Tibial nerve (tissue), 4 donors: Measurements from ENCODE around the gene SURF4. TPM values are rescaled to one million over a fixed set of nuclear protein-coding genes. Genes with fewer than 3 reads are reported as not detected.
A peak's percentile ranks its signal among the peaks of the same experiment; 100 is the strongest.

Source experiments
- DNase-seq, 2 donors: peaks; one replicate each; pipeline ENCODE4 v3.0.0-alpha.2; 2019; ENCODE audit warnings: low spot score in 2 of 2
- H3K27ac ChIP-seq, 4 donors: fragments of 200-600 bp; sonication (generic) in 3 of 4; one replicate each; pipeline ENCODE4 v1.5.1; 2017 to 2019; ENCODE audit warnings: mild to moderate bottlenecking in 1 of 4
- H3K27me3 ChIP-seq, 2 donors: fragments of 200-600 bp; sonication (generic) in 1 of 2; one replicate each; pipeline versions ENCODE4 v1.5.1 to v1.6.0; 2017 to 2019
- H3K36me3 ChIP-seq, 3 donors: fragments of 200-600 bp; sonication (generic); one replicate each; pipeline ENCODE4 v1.5.1; 2018 to 2019
- H3K4me1 ChIP-seq, 4 donors: fragments of 200-600 bp; sonication (generic) in 3 of 4; one replicate each; pipeline ENCODE4 v1.5.1; 2017 to 2019
- H3K4me3 ChIP-seq, 4 donors: fragments of 200-600 bp; sonication (generic) in 3 of 4; one replicate each; pipeline ENCODE4 v1.5.1; 2017 to 2019; ENCODE audit warnings: mild to moderate bottlenecking in 1 of 4, moderate library complexity in 1 of 4
- H3K9me3 ChIP-seq, 4 donors: fragments of 200-600 bp; sonication (generic) in 3 of 4; one replicate each; pipeline ENCODE4 v1.5.1; 2017 to 2019
- CTCF ChIP-seq, 5 experiments: fragments of 200-600 bp in 3 of 5; fragments of 450-650 bp in 2 of 5; sonication (generic) in 3 of 5; IDR thresholded peaks; one replicate each; pipeline ENCODE4 v1.5.1; 2016 to 2019; ENCODE audit warnings: antibody characterized with exemption in 5 of 5, mild to moderate bottlenecking in 3 of 5, moderate library complexity in 2 of 5
- EP300 ChIP-seq, 2 donors: sonication (generic); formaldehyde crosslinking; IDR thresholded peaks; one replicate each; pipeline ENCODE4 v1.6.1; 2017; ENCODE audit warnings: antibody characterized with exemption in 2 of 2, mild to moderate bottlenecking in 1 of 2
- POLR2A ChIP-seq, 2 donors: fragments of 450-650 bp; IDR thresholded peaks; one replicate each; pipeline ENCODE4 v1.6.1; 2017; ENCODE audit warnings: antibody characterized with exemption in 2 of 2, mild to moderate bottlenecking in 2 of 2, moderate library complexity in 2 of 2
- WGBS, 2 donors: methylation state at CpG; one replicate each; pipeline ENCODE4 v1.1.5; 2018; 5-methylcytosine and 5-hydroxymethylcytosine counted together
- total RNA-seq, 4 donors: library from RNA; depleted of rRNA; stranded (reverse); fragments of >200 nt; gene quantifications; one replicate each; pipeline ENCODE4 v1.1.0, GENCODE V29; 2016

The SURF4 gene
- total RNA-seq, 4 donors from 2014 or later, result 102 to 213 (median 123) TPM

GRCh38 chr9:133421615-133422542 lies 46.0 kb upstream of the SURF4 start, which contains the start of gene ADAMTS13:
Gene ADAMTS13 (plus strand): TSS chr9:133422367. CDS start chr9:133422444, 77 bp downstream.
- 47 to 51% methylated on average over 22 to 23 of the region's 23 CpGs for WGBS, 2 donors
- Histone ChIP-seq H3K4me1 (peaks cover 0 to 14% (median 6%) of the 10 kb centered on the region in 4 donors), H3K4me3 (no peak within 1 kb of the TSS), H3K27me3 (peaks cover 0 to 10% of the 10 kb centered on the region in 2 donors), H3K9me3 (no peaks in the 10 kb centered on the region), H3K36me3 (peaks cover 0 to 25% (median 0%) of the 10 kb centered on the region in 3 donors), H3K27ac (no peak within 1 kb of the TSS)
- DNase-seq, result no peak
- no peak for TF ChIP-seq POLR2A (IDR thresholded peaks at IDR 0.05)
- no peak for TF ChIP-seq EP300 (IDR thresholded peaks at IDR 0.05)
- TF ChIP-seq CTCF (IDR thresholded peaks at IDR 0.05), result no peak

GRCh38 chr9:133420392-133420827 lies 44.5 kb upstream of the SURF4 start:
- 61 to 71% methylated on average over 5 of the region's 5 CpGs for WGBS, 2 donors
- Histone ChIP-seq H3K9me3 (no peaks in the 10 kb centered on the region), H3K27me3 (no peaks in the 10 kb centered on the region), H3K27ac (no peak overlapping the region), H3K36me3 (peaks cover 0 to 21% (median 0%) of the 10 kb centered on the region in 3 donors), H3K4me1 (peaks cover 0 to 28% (median 13%) of the 10 kb centered on the region in 4 donors), H3K4me3 (no peak overlapping the region)
- DNase-seq, result no peak
- no peak for TF ChIP-seq CTCF (IDR thresholded peaks at IDR 0.05)
- no peak for TF ChIP-seq POLR2A (IDR thresholded peaks at IDR 0.05)
- no peak for TF ChIP-seq EP300 (IDR thresholded peaks at IDR 0.05)

- Histone ChIP-seq H3K27me3 (no peaks in the 10 kb centered on the region), H3K36me3 (peaks cover 0 to 21% (median 0%) of the 10 kb centered on the region in 3 donors), H3K4me1 (peaks cover 0 to 33% (median 13%) of the 10 kb centered on the region in 4 donors), H3K4me3 (peak overlapping the region in 1 of 4 donors; percentile 60), H3K9me3 (no peaks in the 10 kb centered on the region), H3K27ac (peak overlapping the region in 1 of 4 donors; percentile 88)
- TF ChIP-seq EP300 (IDR thresholded peaks at IDR 0.05) (no peak), CTCF (IDR thresholded peaks at IDR 0.05) (no peak), POLR2A (IDR thresholded peaks at IDR 0.05) (no peak)
- WGBS, 2 donors, result 70 to 72% methylated on average over 13 of the region's 13 CpGs
- DNase-seq, result no peak
Observed at GRCh38 chr9:133419005-133419404, 43.1 kb upstream of the SURF4 start.

- Histone ChIP-seq H3K27me3 (no peaks in the 10 kb centered on the region), H3K36me3 (peaks cover 0 to 32% (median 2%) of the 10 kb centered on the region in 3 donors), H3K4me1 (peaks cover 0 to 33% (median 13%) of the 10 kb centered on the region in 4 donors), H3K4me3 (peak within 1 kb of the TSS; percentile 60 to 96 (median 79)), H3K27ac (peak within 1 kb of the TSS; percentile 14 to 88 (median 84)), H3K9me3 (no peaks in the 10 kb centered on the region)
- DNase-seq, result peak; percentile 45 to 59
- 0 to 4% methylated on average over 27 to 60 of the region's 75 CpGs for WGBS, 2 donors
- TF ChIP-seq CTCF (IDR thresholded peaks at IDR 0.05) (peak in 1 of 5 experiments; percentile 26), EP300 (IDR thresholded peaks at IDR 0.05) (peak; percentile 34 to 86), POLR2A (IDR thresholded peaks at IDR 0.05) (peak in 1 of 2 donors; percentile 15)
Observed at GRCh38 chr9:133417541-133418461, 41.9 kb upstream of the SURF4 start, which contains the start of gene REXO4. Gene REXO4 (minus strand): TSS chr9:133418010. CDS start chr9:133417844, 166 bp downstream.
